ENCODE measurements around the gene CHIT1.

The CHIT1 gene

DNA sequence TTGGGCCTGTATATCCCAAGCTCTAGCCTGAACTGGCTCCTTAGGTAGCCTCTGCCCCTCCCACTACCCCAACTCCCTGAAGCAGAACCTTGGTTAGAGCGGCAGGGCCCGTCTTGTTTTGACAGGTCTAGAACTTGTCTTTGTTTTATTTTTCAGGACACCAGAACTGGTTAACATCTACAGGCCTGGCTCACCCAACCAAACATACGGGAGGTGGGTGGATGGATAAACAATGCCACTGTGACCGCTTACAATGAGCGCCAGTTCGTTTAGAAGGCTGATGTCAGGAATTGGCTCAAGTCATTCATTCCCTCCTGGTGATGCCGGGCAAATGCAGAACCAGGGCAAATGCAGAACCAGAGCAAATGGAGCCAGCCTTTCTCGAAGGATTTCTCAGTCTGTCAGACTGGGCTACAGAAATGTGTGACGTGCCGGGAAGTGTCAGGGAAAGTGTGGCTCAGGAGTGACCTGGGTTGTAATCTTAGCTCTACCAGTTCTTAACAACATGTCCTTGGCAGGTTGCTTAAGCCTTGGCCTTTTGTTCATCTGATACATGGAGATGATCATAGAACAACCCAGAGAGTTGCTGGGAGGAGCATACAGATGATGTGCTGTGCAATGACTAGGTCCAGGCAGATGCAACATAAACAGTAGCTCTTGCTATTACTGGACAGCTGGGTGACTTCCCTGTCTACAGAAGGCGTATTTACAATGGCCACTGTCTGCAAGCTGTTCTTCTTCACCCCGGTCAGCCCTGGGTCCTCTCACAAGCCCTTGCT, 45.3 kb upstream of the CHIT1 start:
- TF ChIP-seq, protein P1, sequence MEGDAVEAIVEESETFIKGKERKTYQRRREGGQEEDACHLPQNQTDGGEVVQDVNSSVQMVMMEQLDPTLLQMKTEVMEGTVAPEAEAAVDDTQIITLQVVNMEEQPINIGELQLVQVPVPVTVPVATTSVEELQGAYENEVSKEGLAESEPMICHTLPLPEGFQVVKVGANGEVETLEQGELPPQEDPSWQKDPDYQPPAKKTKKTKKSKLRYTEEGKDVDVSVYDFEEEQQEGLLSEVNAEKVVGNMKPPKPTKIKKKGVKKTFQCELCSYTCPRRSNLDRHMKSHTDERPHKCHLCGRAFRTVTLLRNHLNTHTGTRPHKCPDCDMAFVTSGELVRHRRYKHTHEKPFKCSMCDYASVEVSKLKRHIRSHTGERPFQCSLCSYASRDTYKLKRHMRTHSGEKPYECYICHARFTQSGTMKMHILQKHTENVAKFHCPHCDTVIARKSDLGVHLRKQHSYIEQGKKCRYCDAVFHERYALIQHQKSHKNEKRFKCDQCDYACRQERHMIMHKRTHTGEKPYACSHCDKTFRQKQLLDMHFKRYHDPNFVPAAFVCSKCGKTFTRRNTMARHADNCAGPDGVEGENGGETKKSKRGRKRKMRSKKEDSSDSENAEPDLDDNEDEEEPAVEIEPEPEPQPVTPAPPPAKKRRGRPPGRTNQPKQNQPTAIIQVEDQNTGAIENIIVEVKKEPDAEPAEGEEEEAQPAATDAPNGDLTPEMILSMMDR (IDR thresholded peaks at IDR 0.05): no peak

DNA sequence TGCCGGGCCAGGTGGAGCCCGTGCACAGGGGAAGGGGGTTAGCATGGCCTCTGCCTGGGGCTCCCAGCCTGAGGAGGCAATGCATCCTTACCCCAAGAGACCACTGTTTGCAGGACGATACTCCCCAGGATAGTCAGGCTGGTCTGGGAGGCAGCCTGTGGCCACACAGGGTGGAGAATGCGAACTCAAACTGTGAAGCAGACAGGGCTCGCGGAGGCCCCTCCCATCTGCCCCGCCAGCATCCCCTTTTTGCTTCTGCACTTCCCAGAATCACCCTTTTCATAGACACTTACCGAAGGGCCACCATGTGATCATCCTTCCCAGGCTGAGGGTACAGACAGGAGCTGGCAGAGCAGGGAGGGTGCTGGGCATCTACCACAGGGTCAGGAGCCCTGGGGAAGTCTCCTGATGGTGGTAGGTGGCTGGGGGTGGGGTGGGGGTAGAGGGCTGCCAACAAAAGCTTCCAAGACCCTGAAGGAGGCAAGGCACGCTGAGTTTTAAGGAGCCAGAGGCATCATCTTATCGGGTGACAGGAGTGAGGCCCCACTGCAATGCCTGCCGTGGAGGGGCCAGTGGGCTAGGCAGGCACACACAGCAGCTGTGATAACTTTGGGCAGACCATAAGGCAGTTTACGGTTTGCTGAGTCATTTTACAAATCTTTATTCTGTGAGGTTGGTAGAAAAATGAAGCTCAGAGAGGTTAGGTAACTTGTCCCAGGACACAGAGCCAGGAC, 44.6 kb upstream of the CHIT1 start:
- TF ChIP-seq, protein P1 (IDR thresholded peaks at IDR 0.05): no peak

DNA sequence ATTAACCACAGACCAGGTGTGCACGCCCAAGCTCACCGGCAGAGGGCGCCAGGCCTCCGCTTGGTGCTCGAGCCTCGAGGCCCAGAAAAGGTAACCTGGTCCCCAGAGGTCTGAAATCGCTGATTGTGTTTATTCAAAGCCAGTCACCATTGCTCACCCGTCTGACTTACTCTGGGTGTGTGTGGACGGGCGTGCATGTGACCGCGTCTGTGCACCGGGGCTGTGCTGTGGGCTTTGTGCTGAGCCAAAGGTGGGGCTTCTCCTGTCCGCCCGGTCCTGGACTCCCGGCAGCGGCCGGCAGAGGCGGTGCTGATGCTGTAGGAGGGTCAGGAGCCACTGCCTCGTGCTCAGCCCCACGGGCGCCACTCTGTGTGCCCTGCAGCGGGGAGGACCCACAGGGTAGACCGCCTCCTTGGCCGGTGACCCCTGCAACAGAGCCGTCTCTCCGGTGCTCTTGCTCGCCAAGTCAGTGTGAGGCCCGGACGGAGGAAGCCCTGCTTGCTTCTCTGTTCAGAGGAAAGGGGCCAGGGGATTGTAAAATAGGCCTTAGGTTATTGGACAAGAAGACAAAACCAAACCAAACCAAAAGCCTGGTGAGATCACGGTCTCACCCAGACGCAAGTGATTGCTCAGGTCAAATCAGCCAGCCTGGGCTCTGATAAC, 43.9 kb upstream of the CHIT1 start:
- TF ChIP-seq, protein P1 (IDR thresholded peaks at IDR 0.05): peak; percentile 100

- TF ChIP-seq, protein P1 (IDR thresholded peaks at IDR 0.05): no peak
Measured at GRCh38 chr1:203272633-203273205, 43.2 kb upstream of the CHIT1 start.

GRCh38 chr1:203271962-203272632, 42.6 kb upstream of the CHIT1 start:
- TF ChIP-seq, protein P1 (IDR thresholded peaks at IDR 0.05): no peak

- TF ChIP-seq, protein P1 (IDR thresholded peaks at IDR 0.05): no peak
Measured at GRCh38 chr1:203271018-203271743, 41.7 kb upstream of the CHIT1 start.

Measured in LNCAP (cell line).